CD4-positive, alpha-beta T cell (primary cell): ENCODE data around the gene DAP. TPM values are rescaled to one million over a fixed set of nuclear protein-coding genes. Genes with fewer than 3 reads are reported as not detected.

Source experiments
- ATAC-seq: fragments of 200-7000 bp; cut with Tn5 transposase; one replicate; pipeline ENCODE4 v1.10.0; 2022; ENCODE audit warnings: mild to moderate bottlenecking; ENCODE audit not compliant: poor library complexity
- CTCF ChIA-PET: fragments of 350-600 bp; sonication (Branson Sonifier 250); formaldehyde crosslinking; loops from one replicate; lab custom pipeline; 2021; ENCODE audit warnings: antibody characterized with exemption, inconsistent platforms; lab: Charles Lee
- POLR2A ChIA-PET: fragments of 350-600 bp; sonication (Branson Sonifier 250); formaldehyde crosslinking; loops from one replicate; lab custom pipeline; 2021; ENCODE audit warnings: antibody characterized with exemption, inconsistent platforms; lab: Charles Lee
- DNase-seq, 14 experiments: peaks; one replicate each; pipeline ENCODE4 v3.0.0-alpha.2; 2013 to 2020; ENCODE audit warnings: mixed read lengths in 2 of 14
- H3K27ac ChIP-seq, 2 donors: one replicate each; pipeline versions ENCODE4 v1.5.1 to v1.7.0; 2013; ENCODE audit warnings: low read length in 2 of 2, low read depth in 1 of 2, mild to moderate bottlenecking in 1 of 2
- H3K27me3 ChIP-seq, 2 experiments: 1 replicate in 1 of 2; 2 replicates in 1 of 2; pipeline versions ENCODE4 v1.6.1 to v1.7.0; 2013; ENCODE audit warnings: low read length in 2 of 2, control low read depth in 1 of 2, mild to moderate bottlenecking in 1 of 2, moderate library complexity in 1 of 2; ENCODE audit not compliant: insufficient read depth in 2 of 2, control insufficient read depth in 1 of 2
- H3K36me3 ChIP-seq: one replicate; pipeline ENCODE4 v1.6.1; 2013; ENCODE audit warnings: low read length, control low read depth; ENCODE audit not compliant: insufficient read depth
- H3K4me1 ChIP-seq: one replicate; pipeline ENCODE4 v1.6.1; 2013; ENCODE audit warnings: low read length, control low read depth; ENCODE audit not compliant: insufficient read depth
- H3K4me3 ChIP-seq: one replicate; pipeline ENCODE4 v1.5.1; 2013; ENCODE audit warnings: mild to moderate bottlenecking, low read length, moderate library complexity
- H3K9me3 ChIP-seq, 2 experiments: 1 replicate in 1 of 2; 2 replicates in 1 of 2; pipeline versions ENCODE4 v1.6.1 to v1.7.0; 2013; ENCODE audit warnings: low read length in 2 of 2, mild to moderate bottlenecking in 2 of 2, control low read depth in 1 of 2, moderate library complexity in 1 of 2; ENCODE audit not compliant: control insufficient read depth in 1 of 2, insufficient read depth in 1 of 2
- H3K27ac Mint-ChIP-seq: one replicate; pipeline ENCODE4 v1.8.0; 2020; ENCODE audit warnings: mixed read lengths
- H3K27me3 Mint-ChIP-seq: one replicate; pipeline ENCODE4 v1.8.0; 2021; ENCODE audit warnings: mixed read lengths
- H3K36me3 Mint-ChIP-seq: one replicate; pipeline ENCODE4 v1.8.0; 2021; ENCODE audit warnings: low read depth, mixed read lengths
- H3K4me1 Mint-ChIP-seq: one replicate; pipeline ENCODE4 v1.8.0; 2021; ENCODE audit warnings: low read depth, mixed read lengths
- H3K4me3 Mint-ChIP-seq: one replicate; pipeline ENCODE4 v1.8.0; 2020; ENCODE audit warnings: mild to moderate bottlenecking, mixed read lengths
- H3K9me3 Mint-ChIP-seq: one replicate; pipeline ENCODE4 v1.8.0; 2020; ENCODE audit warnings: mixed read lengths
- intact Hi-C, 2 experiments: fragments of 100-400 bp; cut with DNase I in 1 of 2; cut with micrococcal nuclease in 1 of 2; formaldehyde crosslinking; loops; one replicate each; pipeline versions ENCODE4 v1.15.1 to v1.9.0; 2023 to 2025; cut with DNase I, micrococcal nuclease
- total RNA-seq, 174 experiments: library from RNA in 2 of 174; stranded (reverse) in 2 of 174; gene quantifications; one replicate each; pipeline ENCODE4 v1.2.3 and lab custom pipeline; 2021 to 2026
- TF ChIP-seq, protein P1 (sequence below): fragments of 200-600 bp; IDR thresholded peaks from one replicate; pipeline ENCODE4 v1.8.0; 2022; ENCODE audit warnings: antibody characterized with exemption, mild to moderate bottlenecking

The DAP gene
- total RNA-seq, 2 experiments from 2014 or later = 33.6 to 35.2 TPM

DNA sequence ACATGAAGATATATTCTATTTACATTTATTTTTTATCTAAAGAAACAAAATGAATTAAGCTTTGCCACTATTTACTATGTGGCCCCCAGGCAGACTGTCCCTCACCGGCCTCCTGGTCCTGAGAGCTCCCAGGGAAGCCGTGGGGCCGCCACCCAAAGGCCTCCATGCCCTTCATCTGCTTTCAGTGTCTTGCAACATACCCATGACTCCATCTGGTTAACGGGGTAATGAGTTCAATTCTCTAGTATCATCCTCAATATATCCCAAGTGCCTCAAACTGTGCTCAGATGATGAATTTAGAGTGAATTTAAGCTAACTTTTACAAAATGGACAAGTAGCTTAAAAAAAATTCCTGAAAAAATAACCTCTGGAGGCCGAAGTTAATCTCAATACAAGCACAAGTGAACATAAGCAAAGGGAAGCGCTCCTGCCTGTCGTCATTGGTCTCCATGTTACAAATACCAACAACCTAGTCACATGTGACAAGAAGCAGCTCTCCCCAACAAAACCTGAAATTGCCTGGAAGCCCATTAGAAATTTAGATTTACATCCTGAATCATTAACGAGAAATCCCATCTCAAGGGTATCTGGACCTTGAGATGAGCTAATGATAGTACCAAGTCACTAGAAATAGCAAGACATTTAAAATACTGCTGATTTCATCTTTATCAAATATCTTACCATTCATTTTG is 26.1 kb downstream of the DAP start:
- H3K4me1 ChIP-seq = peaks cover 3% of the 10 kb centered on the region
- POLR2A ChIA-PET = no interaction called here
- CTCF ChIA-PET = no interaction called here

DNA sequence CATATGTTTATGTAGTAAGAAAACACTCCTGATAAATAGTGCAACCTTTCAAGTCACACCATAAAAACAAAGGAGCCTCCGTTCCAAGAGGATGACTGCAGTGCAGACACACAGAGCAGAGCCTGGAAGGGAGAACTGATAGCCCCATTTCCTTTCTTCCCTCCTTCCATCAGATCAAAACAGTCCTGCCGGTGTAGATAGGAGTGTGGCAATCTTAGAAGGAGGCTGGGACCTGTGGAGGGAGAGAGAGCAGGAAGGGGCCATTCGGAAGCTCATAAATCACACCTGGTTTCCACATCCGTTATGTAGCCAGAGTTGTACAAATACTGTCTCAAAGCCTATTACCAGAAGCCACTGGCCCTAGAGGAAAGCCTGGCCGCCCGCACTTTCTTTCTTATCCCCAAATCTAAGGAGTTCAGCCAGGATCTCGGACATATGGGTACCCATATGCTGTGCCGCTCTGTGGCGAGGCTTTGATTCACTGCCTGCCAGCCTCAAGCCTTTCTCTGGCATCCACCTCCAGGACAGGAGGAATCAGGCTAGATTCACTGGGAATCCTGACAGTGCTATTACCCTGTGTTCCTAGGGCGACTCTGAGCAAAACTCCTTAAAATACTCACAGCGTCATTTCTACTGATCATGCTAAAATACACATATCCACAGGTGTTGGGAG is 26.9 kb downstream of the DAP start:
- no peak for ATAC-seq

More for the DNA sequence above, 26.1 kb downstream of the DAP start:
- Mint-ChIP-seq H3K27ac (no peak overlapping the region), H3K4me1 (peaks cover 14% of the 10 kb centered on the region), H3K4me3 (no peak overlapping the region), H3K36me3 (peaks cover 61% of the 10 kb centered on the region), H3K9me3 (no peaks in the 10 kb centered on the region), H3K27me3 (no peaks in the 10 kb centered on the region)
- DNase-seq (no peak), ATAC-seq (no peak)
- H3K36me3 ChIP-seq = peaks cover 20% of the 10 kb centered on the region
- no peak overlapping the region for H3K4me3 ChIP-seq
- TF ChIP-seq, protein P1, sequence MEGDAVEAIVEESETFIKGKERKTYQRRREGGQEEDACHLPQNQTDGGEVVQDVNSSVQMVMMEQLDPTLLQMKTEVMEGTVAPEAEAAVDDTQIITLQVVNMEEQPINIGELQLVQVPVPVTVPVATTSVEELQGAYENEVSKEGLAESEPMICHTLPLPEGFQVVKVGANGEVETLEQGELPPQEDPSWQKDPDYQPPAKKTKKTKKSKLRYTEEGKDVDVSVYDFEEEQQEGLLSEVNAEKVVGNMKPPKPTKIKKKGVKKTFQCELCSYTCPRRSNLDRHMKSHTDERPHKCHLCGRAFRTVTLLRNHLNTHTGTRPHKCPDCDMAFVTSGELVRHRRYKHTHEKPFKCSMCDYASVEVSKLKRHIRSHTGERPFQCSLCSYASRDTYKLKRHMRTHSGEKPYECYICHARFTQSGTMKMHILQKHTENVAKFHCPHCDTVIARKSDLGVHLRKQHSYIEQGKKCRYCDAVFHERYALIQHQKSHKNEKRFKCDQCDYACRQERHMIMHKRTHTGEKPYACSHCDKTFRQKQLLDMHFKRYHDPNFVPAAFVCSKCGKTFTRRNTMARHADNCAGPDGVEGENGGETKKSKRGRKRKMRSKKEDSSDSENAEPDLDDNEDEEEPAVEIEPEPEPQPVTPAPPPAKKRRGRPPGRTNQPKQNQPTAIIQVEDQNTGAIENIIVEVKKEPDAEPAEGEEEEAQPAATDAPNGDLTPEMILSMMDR = no peak
- H3K27ac ChIP-seq = no peak overlapping the region
- intact Hi-C loops = no loop called here
- peaks cover 0 to under 1% of the 10 kb centered on the region in 2 experiments for H3K9me3 ChIP-seq
- H3K27me3 ChIP-seq = no peaks in the 10 kb centered on the region

DNA sequence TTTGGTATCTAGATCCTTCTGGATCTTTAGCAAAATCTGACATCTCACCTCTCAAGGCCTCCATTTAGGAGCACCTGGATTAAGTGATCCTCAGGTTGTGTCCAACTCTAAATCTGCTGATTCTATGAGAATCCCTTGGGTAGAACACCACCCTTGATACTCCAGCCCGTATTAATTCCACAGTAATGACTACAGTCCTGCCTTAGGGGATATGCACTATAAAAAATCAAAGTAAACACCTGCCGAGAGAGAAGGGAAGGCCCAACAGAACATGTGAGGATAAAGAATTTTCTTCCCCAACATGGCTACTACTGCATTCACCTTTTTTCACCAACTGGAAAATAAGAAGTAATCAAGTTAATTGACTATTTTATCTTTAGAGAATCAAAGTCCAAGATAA is 27.6 kb downstream of the DAP start:
- Histone ChIP-seq H3K27me3 (no peaks in the 10 kb centered on the region), H3K4me3 (no peak overlapping the region), H3K27ac (no peak overlapping the region), H3K4me1 (peaks cover 3% of the 10 kb centered on the region), H3K36me3 (peaks cover 18% of the 10 kb centered on the region), H3K9me3 (no peaks in the 10 kb centered on the region)
- Mint-ChIP-seq H3K4me3 (no peak overlapping the region), H3K36me3 (peaks cover 59% of the 10 kb centered on the region), H3K4me1 (peaks cover 12% of the 10 kb centered on the region), H3K9me3 (no peaks in the 10 kb centered on the region), H3K27ac (no peak overlapping the region), H3K27me3 (no peaks in the 10 kb centered on the region)
- no peak for DNase-seq
- CTCF ChIA-PET = no interaction called here
- intact Hi-C loops = no loop called here
- TF ChIP-seq, protein P1 = no peak
- ATAC-seq = no peak
- POLR2A ChIA-PET = no interaction called here

More for the DNA sequence above, 26.9 kb downstream of the DAP start:
- Histone ChIP-seq H3K9me3 (no peaks in the 10 kb centered on the region), H3K27me3 (no peaks in the 10 kb centered on the region), H3K4me3 (no peak overlapping the region), H3K27ac (no peak overlapping the region), H3K36me3 (peaks cover 18% of the 10 kb centered on the region), H3K4me1 (peaks cover 3% of the 10 kb centered on the region)
- POLR2A ChIA-PET = no interaction called here
- CTCF ChIA-PET = no interaction called here
- intact Hi-C loops = no loop called here
- TF ChIP-seq, protein P1 = no peak
- Mint-ChIP-seq H3K4me3 (no peak overlapping the region), H3K36me3 (peaks cover 61% of the 10 kb centered on the region), H3K27ac (no peak overlapping the region), H3K27me3 (no peaks in the 10 kb centered on the region), H3K9me3 (no peaks in the 10 kb centered on the region), H3K4me1 (peaks cover 12% of the 10 kb centered on the region)
- no peak for DNase-seq
